COLO829 (cell line): ENCODE results near the gene WDFY2.

Experiments used
- DNase-seq: peaks from one replicate; pipeline ENCODE4 v3.0.0; 2012; ENCODE audit warnings: low spot score

Gene WDFY2

DNA sequence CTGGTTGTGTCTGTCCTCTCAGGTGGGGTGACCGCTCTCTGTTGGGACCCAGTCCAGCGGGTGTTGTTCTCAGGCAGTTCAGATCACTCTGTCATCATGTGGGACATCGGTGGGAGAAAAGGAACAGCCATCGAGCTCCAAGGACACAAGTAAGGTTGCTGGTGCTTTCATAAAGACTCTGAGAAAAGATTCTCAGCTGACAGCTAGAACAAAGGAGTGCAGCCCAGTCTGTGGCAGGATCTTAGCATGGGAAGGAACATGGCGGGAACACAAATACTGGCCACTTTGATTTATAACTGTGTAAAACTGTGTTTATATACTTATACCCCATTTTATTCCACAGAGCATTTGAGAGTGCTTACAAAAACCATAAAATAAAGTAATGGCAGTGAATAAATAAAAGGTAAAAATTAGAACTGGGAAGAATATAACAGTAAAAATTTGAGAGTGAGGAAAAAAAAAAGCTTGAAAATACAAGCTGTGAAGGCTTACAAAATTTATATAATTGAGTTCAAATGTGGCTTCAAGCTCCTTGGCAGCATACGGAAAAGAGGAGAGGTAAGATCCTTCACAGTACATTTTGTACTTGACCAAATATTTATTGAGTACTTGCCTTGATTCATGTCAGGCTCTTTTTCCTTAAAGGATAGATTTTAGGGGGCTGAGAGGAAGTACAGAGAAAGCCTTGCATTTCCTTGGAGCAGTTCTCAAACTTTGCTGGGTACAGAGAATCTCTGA is 154.9 kb downstream of the WDFY2 start:
- DNase-seq, result no peak

- DNase-seq, result no peak
These were observed 156.4 kb downstream of the WDFY2 start for GRCh38 chr13:51740698-51741097.

DNA sequence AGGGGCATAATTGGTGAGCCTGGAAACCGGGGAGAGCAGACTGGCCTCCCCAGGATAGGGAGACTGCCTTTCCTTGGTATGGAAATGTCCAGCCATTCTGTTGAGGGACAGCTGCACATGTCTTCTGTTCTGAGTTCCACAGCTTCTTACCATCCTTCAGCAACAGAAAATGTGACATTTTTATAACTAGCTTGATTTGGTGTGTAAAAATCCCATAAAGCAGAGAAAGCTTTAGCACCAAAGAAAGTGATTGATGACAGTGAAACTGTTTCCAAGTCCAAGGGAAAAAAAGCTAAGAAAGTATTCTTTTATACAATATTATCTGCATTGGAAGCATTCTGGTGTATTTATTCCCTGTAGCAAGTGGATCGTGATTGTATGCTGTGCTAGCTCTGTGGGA is 157.8 kb downstream of the WDFY2 start:
- no peak for DNase-seq

- no peak for DNase-seq
These were observed 158.3 kb downstream of the WDFY2 start for GRCh38 chr13:51742611-51743010.

GRCh38 chr13:51745243-51745642 is 161.0 kb downstream of the WDFY2 start:
- no peak for DNase-seq

DNA sequence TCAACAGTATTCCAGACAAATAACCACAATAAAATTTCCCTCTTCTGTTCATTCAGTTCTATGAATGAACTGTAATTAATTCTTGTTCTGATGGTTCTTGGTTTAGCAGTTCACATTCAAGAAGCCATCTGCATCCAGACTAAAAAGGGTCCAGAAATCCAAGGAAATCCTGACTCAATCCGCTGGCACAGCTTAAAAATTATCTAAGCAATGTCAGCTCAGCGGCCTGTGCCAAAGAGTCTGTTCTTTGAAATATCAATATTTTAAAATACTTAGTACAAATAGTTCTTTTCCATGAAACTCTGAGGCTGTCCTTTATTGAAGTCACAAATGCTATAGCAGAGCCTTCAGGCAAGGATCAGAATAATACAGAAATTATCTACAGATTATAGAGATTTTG is 162.5 kb downstream of the WDFY2 start:
- no peak for DNase-seq

DNA sequence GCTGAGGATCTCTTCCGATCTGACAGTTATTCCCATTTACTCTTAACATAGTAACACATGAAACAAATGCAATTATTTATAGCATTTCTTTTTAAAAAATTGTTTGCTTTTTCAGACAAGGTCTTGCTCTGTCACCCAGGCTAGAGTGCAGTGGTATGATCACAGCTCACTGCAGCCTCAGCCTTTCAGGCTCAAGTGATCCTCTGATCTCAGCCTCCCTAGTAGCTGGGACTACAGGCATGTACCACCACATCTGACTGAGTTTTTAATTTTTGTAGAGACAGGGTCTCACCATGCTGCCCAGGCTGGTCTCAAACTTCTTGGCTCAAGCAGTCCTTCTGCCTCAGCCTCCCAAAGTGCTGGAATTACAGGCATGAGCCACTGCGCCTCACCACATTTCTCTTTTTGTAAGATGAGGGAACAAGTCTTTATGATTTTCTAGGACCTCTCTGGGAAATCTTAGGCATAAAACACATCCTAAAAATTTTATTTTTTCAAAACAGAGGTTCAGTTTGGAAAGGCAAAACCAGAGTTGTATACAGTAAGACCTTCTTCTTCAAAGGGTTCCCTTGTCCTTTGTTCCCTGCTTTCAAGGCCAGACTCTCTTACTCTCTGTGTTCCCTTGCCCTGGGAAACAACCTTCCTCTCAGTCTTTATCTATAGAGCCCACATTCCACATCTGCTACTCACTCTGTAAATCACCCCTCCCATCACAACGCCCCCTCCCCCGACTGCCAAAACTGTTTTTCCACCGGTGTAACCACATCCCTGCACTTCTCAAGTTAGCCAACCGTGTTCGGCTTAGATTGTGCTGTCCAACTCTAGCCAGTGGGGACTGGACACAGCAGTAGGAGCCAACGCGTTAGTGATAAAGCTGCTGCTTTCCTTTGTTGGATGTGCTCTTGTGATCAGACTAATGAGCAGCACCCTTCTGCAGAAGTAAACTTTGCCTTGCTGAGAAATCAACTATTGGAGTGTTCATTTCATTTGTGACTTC is 163.5 kb downstream of the WDFY2 start:
- DNase-seq, result no peak

GRCh38 chr13:51756651-51757050 is 172.4 kb downstream of the WDFY2 start:
- no peak for DNase-seq

DNA sequence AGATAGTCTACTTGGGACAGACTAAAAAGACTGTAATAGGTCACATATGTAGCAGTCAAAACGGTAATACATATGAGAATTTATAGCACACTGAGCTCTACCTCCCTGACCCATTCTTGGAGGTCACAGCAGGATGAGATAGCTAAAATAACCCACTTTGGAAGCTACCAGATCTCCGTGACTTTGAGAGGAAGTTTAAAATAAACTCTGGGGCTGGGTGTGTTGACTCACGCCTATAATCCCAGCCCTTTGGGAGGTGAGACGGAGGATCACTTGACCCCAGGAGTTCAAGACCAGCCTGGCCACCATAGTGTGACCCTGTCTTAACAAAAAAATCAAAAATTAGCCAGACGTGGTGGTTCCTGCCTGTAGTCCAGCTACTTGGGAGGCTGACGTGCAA is 174.4 kb downstream of the WDFY2 start:
- no peak for DNase-seq

DNA sequence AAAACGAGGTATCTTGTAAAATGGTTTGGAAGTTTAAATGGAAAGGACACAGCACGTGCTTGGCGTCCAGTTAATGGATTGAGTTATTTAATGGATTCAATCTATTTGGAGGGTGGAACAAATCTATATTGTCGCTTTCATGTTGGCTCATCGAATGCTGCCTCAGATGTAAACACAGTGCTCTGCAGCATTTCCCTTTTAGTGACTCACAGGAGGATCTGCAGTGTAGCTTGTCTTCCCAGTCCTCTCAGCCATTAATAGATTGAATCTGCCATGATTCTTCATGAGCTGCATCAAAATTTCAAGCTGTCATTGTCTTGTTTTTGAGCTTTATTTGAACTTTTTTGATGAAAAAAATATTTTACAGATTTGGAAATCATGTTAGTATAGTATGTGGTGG is 175.0 kb downstream of the WDFY2 start:
- no peak for DNase-seq

DNA sequence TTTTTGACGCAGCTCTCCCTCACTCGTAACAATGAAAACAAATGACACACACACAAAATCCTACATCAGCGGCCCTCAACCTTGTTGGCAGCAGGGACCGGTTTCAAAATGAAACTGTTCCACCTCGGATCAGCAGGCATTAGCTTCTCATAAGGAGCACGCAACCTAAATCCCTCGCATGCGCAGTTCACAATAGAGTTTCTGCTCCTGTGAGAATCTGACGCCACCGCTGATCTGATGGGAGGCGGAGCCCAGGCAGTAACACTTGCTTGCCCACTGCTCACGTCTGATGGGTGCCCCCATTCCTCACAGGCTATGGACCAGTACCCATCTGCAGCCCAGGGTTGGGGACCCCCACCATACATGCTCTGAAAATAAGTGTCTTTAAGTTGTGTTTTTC is 176.3 kb downstream of the WDFY2 start:
- no peak for DNase-seq

GRCh38 chr13:51761643-51762350 is 177.5 kb downstream of the WDFY2 start:
- no peak for DNase-seq

DNA sequence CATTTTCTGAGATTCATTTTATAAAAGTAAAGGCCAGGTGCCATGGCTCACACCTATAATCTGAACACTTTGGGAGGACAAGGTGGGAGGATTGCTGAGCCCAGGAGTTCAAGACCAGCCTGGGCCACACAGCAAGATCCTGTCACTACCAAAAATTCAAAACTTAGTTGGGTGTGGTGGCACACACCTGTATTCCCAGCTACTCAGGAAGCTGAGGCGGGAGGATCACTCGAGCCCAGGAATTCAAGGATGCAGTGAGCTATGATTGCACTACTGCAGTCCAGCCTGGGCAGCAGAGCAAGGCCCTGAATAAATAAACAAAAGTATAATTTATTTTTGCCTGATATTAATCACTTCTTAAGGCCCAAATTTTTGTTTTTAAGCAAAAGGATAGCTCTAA is 179.2 kb downstream of the WDFY2 start:
- DNase-seq, result no peak

- DNase-seq, result peak; percentile 28
These were observed 180.2 kb downstream of the WDFY2 start for GRCh38 chr13:51764184-51765141.

DNA sequence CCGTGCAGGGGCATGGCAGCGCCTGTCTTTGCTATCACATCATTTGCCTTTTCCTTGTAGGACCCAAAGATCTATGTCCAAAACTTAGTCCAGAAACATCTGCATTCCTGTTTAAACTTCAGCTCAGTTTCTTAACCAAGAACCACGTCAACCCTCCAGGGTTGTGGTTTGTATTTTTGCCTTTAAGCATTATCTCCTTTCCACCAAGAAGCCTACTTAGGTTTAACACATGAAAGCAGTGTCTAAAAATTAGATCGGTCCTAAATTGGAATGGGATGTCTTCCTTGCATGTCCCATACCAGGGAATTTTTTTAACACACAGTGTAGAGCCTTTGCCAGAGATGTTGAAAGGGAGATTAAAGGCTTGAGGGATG is 180.9 kb downstream of the WDFY2 start:
- no peak for DNase-seq

GRCh38 chr13:51767100-51767499 is 182.8 kb downstream of the WDFY2 start:
- DNase-seq, result no peak

- DNase-seq, result no peak
These were observed 184.2 kb downstream of the WDFY2 start for GRCh38 chr13:51768378-51768921.

- no peak for DNase-seq
These were observed 184.7 kb downstream of the WDFY2 start for GRCh38 chr13:51768976-51769375.

GRCh38 chr13:51769455-51770127 is 185.3 kb downstream of the WDFY2 start:
- DNase-seq, result no peak

DNA sequence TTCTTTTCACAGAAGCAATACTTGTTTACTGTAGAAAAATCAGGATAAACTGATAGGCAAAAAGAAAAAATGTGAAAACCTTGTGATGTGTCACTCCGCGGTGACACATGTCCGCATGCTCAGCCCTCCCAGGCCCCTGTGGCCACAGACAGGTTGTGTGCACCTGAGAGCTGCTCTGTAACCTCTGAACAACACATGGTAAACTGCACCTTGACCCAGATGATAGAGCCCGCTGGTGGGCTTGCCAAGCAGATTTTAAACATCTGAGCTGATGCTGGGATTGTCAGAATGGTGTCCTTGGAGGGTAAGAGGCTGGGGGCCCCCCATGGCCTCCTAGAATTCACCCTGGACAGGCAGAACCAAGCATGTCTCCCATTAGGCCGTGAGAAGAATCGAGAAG is 185.9 kb downstream of the WDFY2 start:
- DNase-seq, result no peak
